ENCODE measurements around the gene DCAF5. TPM values are rescaled to one million over a fixed set of nuclear protein-coding genes. Genes with fewer than 3 reads are reported as not detected.

The DCAF5 gene
- total and polyA plus RNA-seq, 2 of the 8 experiments (the other 6 are each of a cell fraction or from before 2014, with no cell fraction given): 24.3 to 31.0 TPM

DNA sequence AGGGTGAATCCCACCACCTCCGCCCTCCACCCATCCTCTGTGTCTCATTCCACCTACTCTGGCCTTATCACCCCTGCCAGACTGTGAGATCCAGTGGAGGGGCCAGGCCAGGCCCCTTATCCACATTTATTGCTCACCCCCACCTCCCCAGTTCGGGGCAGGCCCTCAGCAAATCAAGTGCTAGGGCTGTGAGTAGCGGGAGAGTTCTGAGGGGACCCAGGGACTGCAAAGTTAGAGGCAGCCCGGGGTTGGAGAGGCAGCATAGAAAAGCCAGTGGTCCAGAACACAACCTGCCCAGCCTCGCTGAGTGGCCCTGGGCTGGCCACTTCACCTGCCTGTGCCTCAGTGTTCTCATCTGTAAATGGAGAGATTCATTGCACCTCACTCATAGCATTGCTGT lies 146.6 kb downstream of the DCAF5 start:
- no peak overlapping the region for H2BK5ac ChIP-seq (ENCODE audit: low read depth, low read length)
- H2BK12ac ChIP-seq (ENCODE audit: low read depth, low read length): 0 out of 2 replicates have a peak overlapping the region, but pooled peaks have one; percentile 3
- no peak overlapping the region for H3K4me3 ChIP-seq (ENCODE audit: extremely low read depth in 1 of 4, insufficient read depth in 2 of 4, low read depth in 3 of 4, low read length in 4 of 4)
- no peak overlapping the region for H3K56ac ChIP-seq (replicated peaks; ENCODE audit: insufficient read length, low read depth, low read length)
- no peaks in the 10 kb centered on the region for H3K79me1 ChIP-seq (ENCODE audit: low read depth, low read length)
- DNase-seq (ENCODE audit: low read depth in 1 of 2, low spot score in 2 of 2) (no peak), FAIRE-seq (no peak)
- H3K36me3 ChIP-seq (ENCODE audit: control insufficient read depth in 2 of 4, insufficient read depth in 4 of 4, low read length in 3 of 4): no peaks in the 10 kb centered on the region
- H3K27ac ChIP-seq (ENCODE audit: low read depth, low read length): no peak overlapping the region
- H3K79me2 ChIP-seq (ENCODE audit: control insufficient read depth in 1 of 2, insufficient read depth in 2 of 2, low read length in 2 of 2): no peaks in the 10 kb centered on the region
- ChIA-PET CTCF (ENCODE audit: partially characterized antibody) (interaction anchor here (1.4 kb wide), 1 partner anchor 84 kb away, joined by 4 read pairs; no protein-coding TSS in a partner anchor), POLR2A (ENCODE audit: partially characterized antibody) (interaction anchor here (1.2 kb wide), 1 partner anchor 31 kb away, joined by 3 read pairs; no protein-coding TSS in a partner anchor)
- TF ChIP-seq CEBPB (IDR thresholded peaks at IDR 0.05; ENCODE audit: low read depth, low read length) (no peak), JUN (IDR thresholded peaks at IDR 0.05; ENCODE audit: low read depth, low read length) (no peak)
- H2AFZ ChIP-seq (ENCODE audit: low read length): no peak overlapping the region
- no peak overlapping the region for H3K4me2 ChIP-seq (ENCODE audit: insufficient read depth in 1 of 2, low read depth in 2 of 2, low read length in 2 of 2)
- H3K9me3 ChIP-seq (ENCODE audit: insufficient read depth in 2 of 2, low read depth in 1 of 2, low read length in 1 of 2): no peaks in the 10 kb centered on the region
- no peaks in the 10 kb centered on the region; the same call in 1 of the 2 replicates for H3K23me2 ChIP-seq (ENCODE audit: low read depth, low read length)
- H4K5ac ChIP-seq (ENCODE audit: insufficient read length, low read depth, low read length): no peak overlapping the region
- H3K4ac ChIP-seq (replicated peaks; ENCODE audit: insufficient read length, low read depth, low read length): no peak overlapping the region
- H4K8ac ChIP-seq (ENCODE audit: extremely low read depth, insufficient read depth, low read length): no peak overlapping the region; the same call in 1 of the 2 replicates
- no peak overlapping the region for H3K14ac ChIP-seq (ENCODE audit: insufficient read length)
- no peak overlapping the region for H4K91ac ChIP-seq (replicated peaks; ENCODE audit: insufficient read length, low read length)
- H2AK5ac ChIP-seq (ENCODE audit: low read depth, low read length): no peak overlapping the region
- peaks cover 3 to 18% (median 11%) of the 10 kb centered on the region in 4 experiments for H3K4me1 ChIP-seq (replicated peaks in 1 of 4; ENCODE audit: control insufficient read depth in 3 of 4, insufficient read depth in 4 of 4, low read length in 3 of 4)
- 95% methylated on average over 5 of the region's 5 CpGs; no CpG with 5 or more reads in 1 of the 2 experiments for WGBS, 2 experiments (ENCODE audit: extremely low coverage in 1 of 2, insufficient coverage in 1 of 2, insufficient read length in 1 of 2, insufficient replicate concordance in 2 of 2, low coverage in 1 of 2, low lambda C conversion rate in 2 of 2, missing lambda C conversion rate in 1 of 2)
- no peak overlapping the region for H3K18ac ChIP-seq (ENCODE audit: extremely low read depth, low read length)
- no peak overlapping the region for H2BK120ac ChIP-seq (replicated peaks; ENCODE audit: low read depth, low read length)
- 0 out of 2 replicates have a peak overlapping the region, but pooled peaks have one; percentile 10 for H2BK15ac ChIP-seq (ENCODE audit: low read length)
- H3K23ac ChIP-seq (ENCODE audit: insufficient read length): no peak overlapping the region
- 0 out of 2 replicates have a peak overlapping the region, but pooled peaks have one; percentile 50 for H2BK20ac ChIP-seq (ENCODE audit: low read length)
- H3K9ac ChIP-seq (replicated peaks in 1 of 4; ENCODE audit: extremely low read depth in 1 of 4, low read depth in 3 of 4, low read length in 3 of 4): no peak overlapping the region
- H3K27me3 ChIP-seq (replicated peaks in 1 of 4; ENCODE audit: control insufficient read depth in 3 of 4, extremely low read depth in 1 of 4, insufficient read depth in 3 of 4, low read length in 3 of 4): no peaks in the 10 kb centered on the region
- no peaks in the 10 kb centered on the region for H4K20me1 ChIP-seq (replicated peaks in 1 of 2; ENCODE audit: control insufficient read depth in 1 of 2, insufficient read depth in 2 of 2, low read length in 2 of 2)
